Endothelial cell of umbilical vein (primary cell): ENCODE results near the gene C4BPA. TPM values are rescaled to one million over a fixed set of nuclear protein-coding genes. Genes with fewer than 3 reads are reported as not detected.

ENCODE experiments used
- BruUV-seq: library from RNA; stranded (reverse); fragments of 400-500 nt; replicated peaks from 2 replicates; lab custom pipeline; 2021; lab: Mats Ljungman, UMichigan
- CTCF ChIA-PET: fragments of 300-600, 350-600 bp; sonication (Branson Sonifier 250); formaldehyde crosslinking; loops from one replicate; lab custom pipeline; 2021; ENCODE audit warnings: antibody characterized with exemption, inconsistent platforms; lab: Charles Lee
- POLR2A ChIA-PET: fragments of 300-600, 350-600 bp; sonication (Branson Sonifier 250); formaldehyde crosslinking; loops from one replicate; lab custom pipeline; 2021; ENCODE audit warnings: antibody characterized with exemption, inconsistent platforms; lab: Charles Lee
- DNase-seq: peaks from one replicate; pipeline ENCODE4 v3.0.0-alpha.2; 2011; ENCODE audit warnings: low read depth, low spot score
- FAIRE-seq: peaks from 2 replicates; lab custom pipeline; 2011; peaks lifted over from hg19 to GRCh38; lab: Jason Lieb, UNC
- H2AFZ ChIP-seq: 2 replicates; pipeline ENCODE4 v1.6.0; 2012; ENCODE audit warnings: low read depth, low read length, control low read depth, inconsistent platforms
- H3K27ac ChIP-seq: 2 replicates; pipeline ENCODE4 v1.5.1; 2011; ENCODE audit warnings: low read depth, mild to moderate bottlenecking, control low read depth, low read length, moderate library complexity; ENCODE audit not compliant: insufficient read depth
- H3K27me3 ChIP-seq, 2 experiments: 2 replicates each; pipeline versions ENCODE4 v1.6.0 to v1.6.1; 2011; ENCODE audit warnings: low read length in 2 of 2, mixed read lengths in 1 of 2; ENCODE audit not compliant: control insufficient read depth in 2 of 2, insufficient read depth in 2 of 2
- H3K36me3 ChIP-seq, 2 experiments: 2 replicates in 1 of 2; 3 replicates in 1 of 2; pipeline ENCODE4 v1.5.1; 2011; ENCODE audit warnings: low read length in 2 of 2, mild to moderate bottlenecking in 1 of 2, moderate library complexity in 1 of 2; ENCODE audit not compliant: control insufficient read depth in 2 of 2, insufficient read depth in 2 of 2; ENCODE audit errors: extremely low read depth in 1 of 2
- H3K4me1 ChIP-seq: 3 replicates; pipeline ENCODE4 v1.5.1; 2011; ENCODE audit warnings: mild to moderate bottlenecking, low read length; ENCODE audit not compliant: control insufficient read depth, insufficient read depth; ENCODE audit errors: extremely low read depth
- H3K4me2 ChIP-seq: 2 replicates; pipeline ENCODE4 v1.6.1; 2011; ENCODE audit warnings: low read length, control low read depth, mixed read lengths; ENCODE audit not compliant: insufficient read depth
- H3K4me3 ChIP-seq, 3 experiments: fragments of 200-600 bp in 1 of 3; sonication (generic), shearing (Covaris generic) in 1 of 3; replicated peaks in 1 of 3; 2 replicates each; pipeline ENCODE4 v1.5.1; 2011 to 2016; ENCODE audit warnings: control low read depth in 3 of 3, low read length in 3 of 3, mild to moderate bottlenecking in 2 of 3, inconsistent platforms in 1 of 3, low read depth in 1 of 3, moderate library complexity in 1 of 3; ENCODE audit not compliant: insufficient read depth in 1 of 3
- H3K79me2 ChIP-seq: 2 replicates; pipeline ENCODE4 v1.6.0; 2012; ENCODE audit warnings: low read length, inconsistent platforms; ENCODE audit not compliant: control insufficient read depth, insufficient read depth
- H3K9ac ChIP-seq: replicated peaks from 2 replicates; pipeline ENCODE3; 2011; ENCODE audit warnings: low read length, control low read depth; ENCODE audit not compliant: insufficient read depth; ENCODE audit errors: extremely low read depth
- H3K9me1 ChIP-seq: replicated peaks from 3 replicates; pipeline ENCODE4 v1.6.0; 2011; ENCODE audit warnings: mild to moderate bottlenecking, low read length; ENCODE audit not compliant: control insufficient read depth, insufficient read depth; ENCODE audit errors: extremely low read depth
- H3K9me3 ChIP-seq: replicated peaks from 2 replicates; pipeline ENCODE4 v1.5.1; 2012; ENCODE audit warnings: low read length, inconsistent platforms; ENCODE audit not compliant: control insufficient read depth, insufficient read depth
- H4K20me1 ChIP-seq: replicated peaks from 2 replicates; pipeline ENCODE3; 2011; ENCODE audit warnings: mild to moderate bottlenecking, low read length; ENCODE audit not compliant: control insufficient read depth, insufficient read depth; ENCODE audit errors: extremely low read depth
- EZH2 ChIP-seq: IDR thresholded peaks from 2 replicates; pipeline ENCODE4 v1.6.1; 2012; ENCODE audit warnings: borderline replicate concordance, low read depth, mild to moderate bottlenecking, moderate library complexity, low read length, inconsistent platforms; ENCODE audit not compliant: severe bottlenecking
- FOS ChIP-seq: IDR thresholded peaks from 2 replicates; pipeline ENCODE4 v1.6.1; 2011; ENCODE audit warnings: mild to moderate bottlenecking, low read length, moderate library complexity, borderline replicate concordance; ENCODE audit not compliant: insufficient read depth
- GATA2 ChIP-seq: IDR thresholded peaks from 2 replicates; pipeline ENCODE4 v1.7.0; 2011; ENCODE audit warnings: low read depth, mild to moderate bottlenecking, moderate library complexity, mixed read lengths, low read length; ENCODE audit not compliant: insufficient read length, insufficient read depth
- MYC ChIP-seq: IDR thresholded peaks from one replicate; pipeline ENCODE4 v1.6.1; 2011; ENCODE audit warnings: mild to moderate bottlenecking, low read depth, low read length
- POLR2A ChIP-seq: IDR thresholded peaks from 2 replicates; pipeline ENCODE4 v1.6.1; 2012; ENCODE audit warnings: low read depth, mild to moderate bottlenecking, control low read depth, low read length
- POLR2AphosphoS5 ChIP-seq: IDR thresholded peaks from 2 replicates; pipeline ENCODE4 v1.6.1; 2012; ENCODE audit warnings: low read depth, mild to moderate bottlenecking, control low read depth, low read length, moderate library complexity; ENCODE audit not compliant: insufficient read depth
- dilution Hi-C: fragments of 300-500 bp; cut with MboI; formaldehyde crosslinking; loops from one replicate; pipeline ENCODE4 v1.15.0; 2019; ENCODE audit warnings: low sequenced_read_pairs; ENCODE audit not compliant: extremely low pct_ligation_motif_present
- intact Hi-C: fragments of 100-400 bp; cut with micrococcal nuclease; formaldehyde crosslinking; loops from one replicate; pipeline ENCODE4 v1.10.0; 2022
- polyA plus RNA-seq, 4 experiments: library from polyadenylated mRNA; depleted of rRNA in 3 of 4; stranded (reverse) in 3 of 4; unstranded in 1 of 4; fragments of >200 nt; gene quantifications; 2 replicates each; pipeline versions ENCODE4 v1.2.1 to v1.2.3, GENCODE V29; 2011 to 2012; ENCODE audit warnings: missing spikeins in 1 of 4
- total RNA-seq: library from RNA; stranded (reverse); gene quantifications from 2 replicates; pipeline ENCODE4 v1.2.3, GENCODE V29; 2021

The C4BPA gene
- total and polyA plus RNA-seq, 2 donors (not counting 3 experiments of a cell fraction or from before 2014, with no cell fraction given), result not detected

- no peaks in the 10 kb centered on the region for H3K9me3 ChIP-seq
- no peaks in the 10 kb centered on the region for H3K36me3 ChIP-seq
- dilution Hi-C loops, result no loop called here
- ChIA-PET CTCF (interaction anchor here (1.2 kb wide), 1 partner anchor 12 kb away, joined by 3 read pairs; no protein-coding TSS in a partner anchor), POLR2A (no interaction called here)
- H4K20me1 ChIP-seq, result no peaks in the 10 kb centered on the region
- H3K4me1 ChIP-seq, result peaks cover 4% of the 10 kb centered on the region
- FAIRE-seq, result no peak
- H3K27me3 ChIP-seq, result peaks cover 0 to 5% of the 10 kb centered on the region in 2 experiments
- no peaks in the 10 kb centered on the region for H3K79me2 ChIP-seq
- no peak overlapping the region for H3K27ac ChIP-seq
- BruUV-seq, result no TSS peak
- no peak for DNase-seq
- H3K9ac ChIP-seq, result no peak overlapping the region
- intact Hi-C loops, result no loop called here
- no peak overlapping the region for H3K4me3 ChIP-seq
- no peaks in the 10 kb centered on the region for H3K9me1 ChIP-seq
- H3K4me2 ChIP-seq, result no peak overlapping the region
- TF ChIP-seq GATA2 (no peak), MYC (no peak), POLR2A (no peak), EZH2 (no peak)
- no peak overlapping the region for H2AFZ ChIP-seq
Observed at GRCh38 chr1:207056673-207057072, 47.4 kb upstream of the C4BPA start.

GRCh38 chr1:207058252-207058651 lies 45.8 kb upstream of the C4BPA start:
- no peak for FAIRE-seq
- no peaks in the 10 kb centered on the region for H3K79me2 ChIP-seq
- no peak overlapping the region for H3K4me2 ChIP-seq
- H3K27ac ChIP-seq, result no peak overlapping the region
- peaks cover 0 to 5% of the 10 kb centered on the region in 2 experiments for H3K27me3 ChIP-seq
- H3K9me1 ChIP-seq, result no peaks in the 10 kb centered on the region
- no peaks in the 10 kb centered on the region for H3K36me3 ChIP-seq
- dilution Hi-C loops (no loop called here), intact Hi-C loops (no loop called here)
- BruUV-seq, result no TSS peak
- H3K4me1 ChIP-seq, result no peaks in the 10 kb centered on the region
- no peak overlapping the region for H3K4me3 ChIP-seq
- ChIA-PET CTCF (interaction anchor here (0.9 kb wide), 1 partner anchor 347 kb away, joined by 3 read pairs; no protein-coding TSS in a partner anchor), POLR2A (no interaction called here)
- DNase-seq, result no peak
- TF ChIP-seq GATA2 (no peak), POLR2AphosphoS5 (no peak), FOS (no peak)
- H2AFZ ChIP-seq, result no peak overlapping the region
- no peaks in the 10 kb centered on the region for H3K9me3 ChIP-seq
- no peak overlapping the region for H3K9ac ChIP-seq
- no peaks in the 10 kb centered on the region for H4K20me1 ChIP-seq
